Upper lobe of right lung (tissue), 1 donor: ENCODE results near the gene CTDP1. TPM values are rescaled to one million over a fixed set of nuclear protein-coding genes. Genes with fewer than 3 reads are reported as not detected.
"Not testable (repeated sequence)": the region's sequence is repeated elsewhere in the genome, so short reads cannot be mapped to it uniquely, and the experiment has no call there.

Source experiments
- ATAC-seq: fragments of 200-7000 bp; cut with Tn5 transposase; one replicate; pipeline ENCODE4 v1.9.1; 2020; ENCODE audit warnings: mild to moderate bottlenecking, moderate library complexity
- DNase-seq: peaks from one replicate; pipeline ENCODE4 v3.0.0-alpha.2; 2020
- H3K27ac ChIP-seq: fragments of 200-600 bp; one replicate; pipeline ENCODE4 v1.8.0; 2022
- H3K27me3 ChIP-seq: fragments of 200-600 bp; one replicate; pipeline ENCODE4 v1.8.0; 2022; ENCODE audit warnings: mild to moderate bottlenecking
- H3K36me3 ChIP-seq: fragments of 200-600 bp; one replicate; pipeline ENCODE4 v1.8.0; 2022
- H3K4me1 ChIP-seq: fragments of 200-600 bp; one replicate; pipeline ENCODE4 v1.8.0; 2022
- H3K4me3 ChIP-seq: fragments of 200-600 bp; one replicate; pipeline ENCODE4 v1.8.0; 2022; ENCODE audit warnings: mild to moderate bottlenecking
- H3K9me3 ChIP-seq: fragments of 200-600 bp; one replicate; pipeline ENCODE4 v1.8.0; 2022
- intact Hi-C: fragments of 100-400 bp; cut with DNase I; formaldehyde crosslinking; loops from one replicate; pipeline ENCODE4 v1.11.0; 2022
- total RNA-seq: library from RNA; stranded (reverse); fragmentation: NEBNext Ultra II Directional; extraction: Animal tissue kit (Norgen Biotek cat#: 25700); gene quantifications from one replicate; pipeline ENCODE4 v1.2.1, GENCODE V29; 2021
- TF ChIP-seq, protein P1 (sequence below): fragments of 200-600 bp; IDR thresholded peaks from one replicate; pipeline ENCODE4 v1.8.0; 2022; ENCODE audit warnings: antibody characterized with exemption
- donor health status: DM: no; HTN: yes; CAD: no; lungs with severe emphysema.

The CTDP1 gene
- total RNA-seq, 1 donor from 2014 or later = 23.0 TPM

DNA sequence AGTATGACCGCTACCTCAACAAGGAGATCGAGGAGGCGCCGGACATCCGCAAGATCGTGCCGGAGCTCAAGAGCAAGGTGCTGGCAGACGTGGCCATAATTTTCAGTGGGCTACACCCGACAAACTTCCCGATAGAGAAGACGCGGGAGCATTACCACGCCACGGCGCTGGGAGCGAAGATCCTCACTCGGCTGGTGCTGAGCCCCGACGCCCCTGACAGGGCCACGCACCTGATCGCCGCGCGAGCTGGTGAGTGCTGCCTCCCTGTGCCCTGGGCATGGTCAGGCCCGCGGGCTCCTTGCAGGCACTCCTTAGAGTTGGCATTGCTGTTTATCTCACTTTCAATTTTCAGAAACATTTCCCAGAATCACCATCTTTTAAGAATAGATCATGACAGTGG, 35.7 kb downstream of the CTDP1 start:
- Histone ChIP-seq H3K4me3 (no peak overlapping the region), H3K36me3 (peaks cover 69% of the 10 kb centered on the region), H3K9me3 (no peaks in the 10 kb centered on the region), H3K27me3 (no peaks in the 10 kb centered on the region), H3K27ac (no peak overlapping the region), H3K4me1 (no peaks in the 10 kb centered on the region)
- TF ChIP-seq, protein P1, sequence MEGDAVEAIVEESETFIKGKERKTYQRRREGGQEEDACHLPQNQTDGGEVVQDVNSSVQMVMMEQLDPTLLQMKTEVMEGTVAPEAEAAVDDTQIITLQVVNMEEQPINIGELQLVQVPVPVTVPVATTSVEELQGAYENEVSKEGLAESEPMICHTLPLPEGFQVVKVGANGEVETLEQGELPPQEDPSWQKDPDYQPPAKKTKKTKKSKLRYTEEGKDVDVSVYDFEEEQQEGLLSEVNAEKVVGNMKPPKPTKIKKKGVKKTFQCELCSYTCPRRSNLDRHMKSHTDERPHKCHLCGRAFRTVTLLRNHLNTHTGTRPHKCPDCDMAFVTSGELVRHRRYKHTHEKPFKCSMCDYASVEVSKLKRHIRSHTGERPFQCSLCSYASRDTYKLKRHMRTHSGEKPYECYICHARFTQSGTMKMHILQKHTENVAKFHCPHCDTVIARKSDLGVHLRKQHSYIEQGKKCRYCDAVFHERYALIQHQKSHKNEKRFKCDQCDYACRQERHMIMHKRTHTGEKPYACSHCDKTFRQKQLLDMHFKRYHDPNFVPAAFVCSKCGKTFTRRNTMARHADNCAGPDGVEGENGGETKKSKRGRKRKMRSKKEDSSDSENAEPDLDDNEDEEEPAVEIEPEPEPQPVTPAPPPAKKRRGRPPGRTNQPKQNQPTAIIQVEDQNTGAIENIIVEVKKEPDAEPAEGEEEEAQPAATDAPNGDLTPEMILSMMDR = no peak
- no peak for ATAC-seq
- intact Hi-C loops = no loop called here
- DNase-seq = no peak

DNA sequence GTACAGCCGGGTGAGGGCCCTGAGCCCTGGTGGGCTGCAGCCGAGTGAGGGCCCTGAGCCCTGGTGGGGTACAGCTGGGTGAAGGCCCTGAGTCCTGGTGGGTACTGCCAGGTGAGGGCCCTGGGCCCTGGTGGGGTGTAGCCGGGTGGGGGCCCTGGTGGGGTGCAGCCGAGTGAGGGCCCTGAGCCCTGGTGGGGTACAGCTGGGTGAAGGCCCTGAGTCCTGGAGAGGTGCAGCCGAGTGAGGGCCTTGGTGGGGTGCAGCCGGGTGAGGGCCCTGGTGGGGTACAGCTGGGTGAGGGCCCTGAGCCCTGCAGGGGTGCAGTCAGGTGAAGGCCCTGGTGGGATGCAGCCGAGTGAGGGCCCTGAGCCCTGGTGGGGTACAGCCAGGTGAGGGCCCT, 37.5 kb downstream of the CTDP1 start:
- ATAC-seq (no peak), DNase-seq (no peak)
- H3K4me3 ChIP-seq = no peak overlapping the region
- H3K27ac ChIP-seq = no peak overlapping the region
- TF ChIP-seq, protein P1 = no peak
- H3K4me1 ChIP-seq = no peaks in the 10 kb centered on the region
- intact Hi-C loops = no loop called here
- H3K36me3 ChIP-seq = peaks cover 77% of the 10 kb centered on the region
- H3K9me3 ChIP-seq = no peaks in the 10 kb centered on the region
- H3K27me3 ChIP-seq = no peaks in the 10 kb centered on the region

DNA sequence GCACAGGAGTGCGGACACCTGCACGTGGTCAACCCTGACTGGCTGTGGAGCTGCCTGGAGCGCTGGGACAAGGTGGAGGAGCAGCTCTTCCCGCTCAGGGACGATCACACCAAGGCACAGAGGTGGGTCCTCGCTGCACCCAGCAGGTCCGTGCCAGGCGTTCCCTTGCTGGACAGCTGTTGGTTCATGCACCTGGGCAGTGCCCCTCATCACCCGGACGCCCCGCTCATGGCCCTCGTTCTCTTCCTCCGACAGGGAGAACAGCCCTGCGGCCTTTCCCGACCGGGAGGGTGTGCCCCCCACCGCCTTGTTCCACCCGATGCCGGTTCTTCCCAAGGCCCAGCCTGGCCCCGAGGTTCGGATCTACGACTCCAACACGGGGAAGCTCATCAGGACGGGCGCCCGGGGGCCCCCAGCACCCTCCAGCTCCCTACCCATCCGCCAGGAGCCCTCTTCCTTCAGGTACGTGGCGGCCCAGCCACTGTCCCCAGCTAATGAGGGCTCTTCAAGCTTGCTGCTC, 38.0 kb downstream of the CTDP1 start:
- intact Hi-C loops = no loop called here
- Histone ChIP-seq H3K27me3 (no peaks in the 10 kb centered on the region), H3K27ac (no peak overlapping the region), H3K9me3 (no peaks in the 10 kb centered on the region), H3K4me1 (no peaks in the 10 kb centered on the region), H3K4me3 (no peak overlapping the region), H3K36me3 (peaks cover 81% of the 10 kb centered on the region)
- DNase-seq (no peak), ATAC-seq (peak; percentile 8)
- TF ChIP-seq, protein P1 = no peak

DNA sequence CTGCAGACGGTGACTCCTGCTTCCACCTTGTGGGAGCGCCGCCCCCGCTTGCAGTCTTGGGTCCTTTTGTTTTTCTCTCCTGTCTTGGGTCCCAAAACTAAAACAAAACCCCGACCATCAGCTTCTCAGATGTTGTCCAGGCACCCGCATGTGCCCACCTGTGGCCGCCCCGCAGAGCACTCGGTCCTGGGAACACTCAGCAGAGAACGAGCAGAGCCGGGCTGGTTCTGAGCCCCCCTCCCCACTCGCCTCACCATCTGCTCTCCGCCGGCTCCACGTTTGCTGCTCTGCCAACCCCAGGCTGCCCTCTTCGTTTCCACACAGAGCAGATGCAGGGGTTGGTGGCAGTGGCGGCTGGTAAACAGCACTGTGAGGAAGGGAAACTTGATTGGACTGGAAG, 38.5 kb downstream of the CTDP1 start:
- TF ChIP-seq, protein P1 = no peak
- H3K36me3 ChIP-seq = peaks cover 83% of the 10 kb centered on the region
- ATAC-seq (no peak), DNase-seq (no peak)
- H3K9me3 ChIP-seq = no peaks in the 10 kb centered on the region
- intact Hi-C loops = no loop called here
- H3K4me3 ChIP-seq = no peak overlapping the region
- no peaks in the 10 kb centered on the region for H3K4me1 ChIP-seq
- H3K27ac ChIP-seq = no peak overlapping the region
- H3K27me3 ChIP-seq = no peaks in the 10 kb centered on the region

DNA sequence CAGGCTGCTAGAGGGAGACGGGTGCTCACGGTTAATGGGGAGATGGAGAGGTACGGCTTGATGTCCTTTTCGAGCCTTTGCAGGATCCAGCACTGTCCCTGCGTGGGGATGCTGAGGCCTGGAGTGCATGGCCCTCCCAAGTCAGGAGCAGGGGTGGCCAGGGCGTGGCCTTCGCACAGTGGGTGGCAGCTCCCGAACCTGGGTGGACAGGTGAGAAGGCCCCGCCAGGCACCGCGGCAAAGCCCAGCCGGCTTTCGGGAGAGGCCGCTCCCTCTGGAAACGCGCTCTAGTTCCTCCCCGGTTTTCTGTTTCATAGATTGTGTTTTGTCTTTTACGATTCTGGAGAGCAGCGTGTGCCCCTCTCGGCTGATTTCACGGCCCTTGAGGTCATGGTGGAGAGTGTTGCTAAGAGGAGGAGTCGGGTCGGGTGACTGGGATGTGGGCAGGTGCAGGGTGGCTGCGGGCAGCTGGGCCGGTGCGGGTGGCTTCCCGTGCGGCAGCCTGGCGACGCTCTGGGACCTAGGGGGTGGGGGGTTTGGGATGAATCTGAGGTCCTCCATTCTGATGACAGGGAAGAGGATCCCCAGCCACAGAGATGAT, 39.4 kb downstream of the CTDP1 start:
- no peaks in the 10 kb centered on the region for H3K27me3 ChIP-seq
- ATAC-seq = no peak
- no peak overlapping the region for H3K27ac ChIP-seq
- no peaks in the 10 kb centered on the region for H3K9me3 ChIP-seq
- no peaks in the 10 kb centered on the region for H3K4me1 ChIP-seq
- no peak for DNase-seq
- H3K4me3 ChIP-seq = no peak overlapping the region
- TF ChIP-seq, protein P1 = no peak
- peaks cover 78% of the 10 kb centered on the region for H3K36me3 ChIP-seq
- intact Hi-C loops = no loop called here

DNA sequence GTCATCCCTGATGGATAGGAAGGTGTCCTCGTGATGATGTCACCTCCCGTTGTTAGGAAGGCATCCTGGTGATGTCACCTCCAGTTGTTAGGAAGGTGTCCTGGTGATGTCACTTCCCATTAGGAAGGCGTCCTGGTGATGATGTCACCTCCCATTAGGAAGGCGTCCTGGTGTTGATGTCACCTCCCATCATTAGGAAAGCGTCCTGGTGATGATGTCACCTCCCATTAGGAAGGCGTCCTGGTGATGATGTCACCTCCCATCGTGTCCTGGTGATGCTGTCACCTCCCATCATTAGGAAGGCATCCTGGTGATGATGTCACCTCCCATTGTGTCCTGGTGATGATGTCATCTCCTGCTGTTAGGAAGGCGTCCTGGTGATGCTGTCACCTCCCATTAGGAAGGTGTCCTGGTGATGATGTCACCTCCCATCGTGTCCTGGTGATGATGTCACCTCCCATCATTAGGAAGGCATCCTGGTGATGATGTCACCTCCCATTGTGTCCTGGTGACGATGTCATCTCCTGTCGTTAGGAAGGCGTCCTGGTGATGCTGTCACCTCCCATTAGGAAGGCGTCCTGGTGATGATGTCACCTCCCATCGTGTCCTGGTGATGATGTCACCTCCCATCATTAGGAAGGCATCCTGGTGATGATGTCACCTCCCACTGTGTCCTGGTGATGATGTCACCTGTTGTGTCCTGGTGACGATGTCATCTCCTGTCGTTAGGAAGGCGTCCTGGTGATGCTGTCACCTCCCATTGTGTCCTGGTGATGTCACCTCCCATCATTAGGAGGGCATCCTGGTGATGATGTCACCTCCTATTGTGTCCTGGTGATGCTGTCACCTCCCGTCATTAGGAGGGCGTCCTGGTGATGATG, 40.1 kb downstream of the CTDP1 start:
- H3K27me3 ChIP-seq, ATAC-seq, intact Hi-C loops, H3K4me3 ChIP-seq, DNase-seq, H3K4me1 ChIP-seq, H3K9me3 ChIP-seq, H3K27ac ChIP-seq: not testable (repeated sequence)
- peaks cover 78% of the 10 kb centered on the region for H3K36me3 ChIP-seq
